ENCODE measurements around the gene WDR45.

The WDR45 gene

DNA sequence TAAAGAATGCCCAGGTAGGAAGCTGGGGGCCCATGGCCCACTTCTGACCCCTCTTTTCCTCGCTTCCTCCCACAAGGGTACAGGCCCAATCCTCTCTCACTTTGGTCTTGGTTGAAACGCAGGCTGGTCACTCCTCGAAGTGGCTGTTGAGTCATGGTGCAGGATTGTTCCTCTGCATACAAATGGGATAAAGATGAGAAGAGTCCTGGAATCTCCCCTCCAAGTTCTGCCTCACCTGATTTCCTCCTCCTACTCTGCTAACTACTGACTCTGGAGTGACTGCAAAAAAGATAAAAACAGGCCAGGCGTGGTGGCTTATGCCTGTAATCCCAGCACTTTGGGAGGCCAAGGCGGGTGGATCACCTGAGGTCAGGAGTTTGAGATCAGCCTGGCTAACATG, 1.7 kb downstream of the WDR45 start:
- no peak for DNase-seq (ENCODE audit: low read depth in 2 of 2)
- TF ChIP-seq, protein P1, sequence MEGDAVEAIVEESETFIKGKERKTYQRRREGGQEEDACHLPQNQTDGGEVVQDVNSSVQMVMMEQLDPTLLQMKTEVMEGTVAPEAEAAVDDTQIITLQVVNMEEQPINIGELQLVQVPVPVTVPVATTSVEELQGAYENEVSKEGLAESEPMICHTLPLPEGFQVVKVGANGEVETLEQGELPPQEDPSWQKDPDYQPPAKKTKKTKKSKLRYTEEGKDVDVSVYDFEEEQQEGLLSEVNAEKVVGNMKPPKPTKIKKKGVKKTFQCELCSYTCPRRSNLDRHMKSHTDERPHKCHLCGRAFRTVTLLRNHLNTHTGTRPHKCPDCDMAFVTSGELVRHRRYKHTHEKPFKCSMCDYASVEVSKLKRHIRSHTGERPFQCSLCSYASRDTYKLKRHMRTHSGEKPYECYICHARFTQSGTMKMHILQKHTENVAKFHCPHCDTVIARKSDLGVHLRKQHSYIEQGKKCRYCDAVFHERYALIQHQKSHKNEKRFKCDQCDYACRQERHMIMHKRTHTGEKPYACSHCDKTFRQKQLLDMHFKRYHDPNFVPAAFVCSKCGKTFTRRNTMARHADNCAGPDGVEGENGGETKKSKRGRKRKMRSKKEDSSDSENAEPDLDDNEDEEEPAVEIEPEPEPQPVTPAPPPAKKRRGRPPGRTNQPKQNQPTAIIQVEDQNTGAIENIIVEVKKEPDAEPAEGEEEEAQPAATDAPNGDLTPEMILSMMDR (IDR thresholded peaks at IDR 0.05; ENCODE audit: low read depth, low read length) = no peak
- no peak overlapping the region for H3K4me3 ChIP-seq (replicated peaks in 1 of 2; ENCODE audit: low read depth in 2 of 2, low read length in 2 of 2)

DNA sequence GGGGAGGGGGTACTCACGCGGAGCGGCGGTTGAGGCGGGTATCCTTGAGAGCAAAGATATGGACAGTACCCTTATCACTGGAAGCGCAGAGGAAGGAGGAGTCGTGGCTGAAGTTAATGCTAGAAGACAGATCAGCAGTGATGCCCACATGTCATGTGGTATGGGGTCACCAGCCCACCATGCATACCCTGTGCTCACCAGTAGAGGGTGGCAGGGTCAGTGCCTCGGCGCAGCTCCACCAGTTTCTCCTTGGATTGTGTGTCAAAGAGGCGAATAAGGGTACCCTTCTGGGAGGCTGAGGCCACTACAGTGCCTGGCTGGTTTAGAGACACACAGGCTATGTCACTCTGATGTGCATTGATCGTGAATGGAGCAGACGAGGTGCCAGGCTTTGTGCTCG, 4.3 kb downstream of the WDR45 start:
- DNase-seq (ENCODE audit: low read depth in 2 of 2) = no peak
- H3K4me3 ChIP-seq (replicated peaks in 1 of 2; ENCODE audit: low read depth in 2 of 2, low read length in 2 of 2) = no peak overlapping the region
- TF ChIP-seq, protein P1 (IDR thresholded peaks at IDR 0.05; ENCODE audit: low read depth, low read length) = no peak

DNA sequence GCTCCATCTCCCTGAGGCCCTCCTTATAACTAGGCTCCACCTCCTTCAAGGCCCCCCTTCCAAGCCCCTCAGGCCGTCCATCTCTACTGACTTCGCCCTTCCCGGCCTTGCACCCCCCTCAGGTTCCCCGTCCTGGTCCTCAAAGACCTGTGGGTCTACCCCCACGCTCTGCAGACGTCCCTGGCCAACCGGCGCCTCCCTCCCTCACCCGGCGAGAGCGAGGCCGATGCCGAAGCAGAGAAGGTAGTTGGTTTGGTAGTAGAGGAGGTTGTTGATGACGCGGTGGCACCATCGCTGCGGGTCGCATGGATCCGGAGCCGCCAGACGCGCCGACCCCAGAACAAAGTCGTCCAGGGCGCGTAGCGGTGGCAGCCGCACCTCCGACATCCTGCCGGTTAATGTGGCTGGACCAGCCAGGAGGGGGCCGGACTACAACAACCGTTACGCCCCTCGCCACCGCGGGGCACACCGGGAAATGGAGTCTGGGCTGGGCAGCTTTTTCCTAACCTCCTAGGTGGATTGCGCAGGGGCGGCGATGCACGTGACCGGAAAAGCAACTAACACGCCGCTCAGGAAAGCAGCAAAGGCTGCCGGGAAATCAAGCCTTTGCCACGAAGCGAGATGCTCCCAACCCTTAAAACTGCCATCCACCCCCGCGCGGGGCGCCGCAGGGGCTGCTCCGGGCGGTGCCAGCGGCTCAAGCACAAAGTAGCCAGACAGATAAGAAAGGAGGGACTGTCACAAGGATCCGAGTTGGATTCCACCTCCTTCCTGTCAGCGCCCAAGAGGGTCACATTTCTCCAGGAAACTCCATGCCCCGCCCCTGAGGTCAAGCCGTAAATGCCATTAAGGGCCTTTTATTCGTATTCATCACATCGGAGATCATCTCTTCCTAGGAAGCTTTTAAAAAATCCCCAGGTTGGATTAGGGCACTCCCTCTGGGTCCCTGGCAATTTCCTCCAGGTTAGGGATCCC, 5.8 kb downstream of the WDR45 start, which contains the start of gene PRAF2:
Gene PRAF2, minus strand, starts transcription at position 402 of the 975 bp plus-strand sequence. Its CDS starts 15 bp downstream, at position 387.
- TF ChIP-seq, protein P1 (IDR thresholded peaks at IDR 0.05; ENCODE audit: low read depth, low read length) = no peak
- peak; percentile 91 to 93 for DNase-seq (ENCODE audit: low read depth in 2 of 2)
- H3K4me3 ChIP-seq (replicated peaks in 1 of 2; ENCODE audit: low read depth in 2 of 2, low read length in 2 of 2) = peak within 1 kb of the TSS; percentile 73

DNA sequence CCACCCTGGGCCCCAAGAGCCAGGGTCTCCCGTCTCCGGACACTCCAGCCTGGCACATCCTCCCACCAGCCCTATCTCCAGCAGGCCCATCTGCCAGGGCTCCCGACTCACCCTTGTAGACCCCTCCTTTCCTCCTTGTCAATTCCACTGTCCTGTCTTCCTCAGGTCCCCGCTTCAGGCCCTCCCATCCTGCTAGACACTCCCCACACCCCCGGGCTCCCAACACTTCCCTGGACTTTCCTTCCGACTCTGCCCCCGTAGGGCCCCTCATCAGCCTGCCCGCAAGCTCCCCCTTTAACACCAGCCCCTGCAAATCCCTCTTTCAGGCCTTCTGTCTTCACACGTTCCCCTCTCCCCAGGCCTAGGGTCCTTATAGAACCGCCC, 7.0 kb downstream of the WDR45 start:
- peak overlapping the region; percentile 73 for H3K4me3 ChIP-seq (replicated peaks in 1 of 2; ENCODE audit: low read depth in 2 of 2, low read length in 2 of 2)
- TF ChIP-seq, protein P1 (IDR thresholded peaks at IDR 0.05; ENCODE audit: low read depth, low read length) = no peak
- no peak for DNase-seq (ENCODE audit: low read depth in 2 of 2)

DNA sequence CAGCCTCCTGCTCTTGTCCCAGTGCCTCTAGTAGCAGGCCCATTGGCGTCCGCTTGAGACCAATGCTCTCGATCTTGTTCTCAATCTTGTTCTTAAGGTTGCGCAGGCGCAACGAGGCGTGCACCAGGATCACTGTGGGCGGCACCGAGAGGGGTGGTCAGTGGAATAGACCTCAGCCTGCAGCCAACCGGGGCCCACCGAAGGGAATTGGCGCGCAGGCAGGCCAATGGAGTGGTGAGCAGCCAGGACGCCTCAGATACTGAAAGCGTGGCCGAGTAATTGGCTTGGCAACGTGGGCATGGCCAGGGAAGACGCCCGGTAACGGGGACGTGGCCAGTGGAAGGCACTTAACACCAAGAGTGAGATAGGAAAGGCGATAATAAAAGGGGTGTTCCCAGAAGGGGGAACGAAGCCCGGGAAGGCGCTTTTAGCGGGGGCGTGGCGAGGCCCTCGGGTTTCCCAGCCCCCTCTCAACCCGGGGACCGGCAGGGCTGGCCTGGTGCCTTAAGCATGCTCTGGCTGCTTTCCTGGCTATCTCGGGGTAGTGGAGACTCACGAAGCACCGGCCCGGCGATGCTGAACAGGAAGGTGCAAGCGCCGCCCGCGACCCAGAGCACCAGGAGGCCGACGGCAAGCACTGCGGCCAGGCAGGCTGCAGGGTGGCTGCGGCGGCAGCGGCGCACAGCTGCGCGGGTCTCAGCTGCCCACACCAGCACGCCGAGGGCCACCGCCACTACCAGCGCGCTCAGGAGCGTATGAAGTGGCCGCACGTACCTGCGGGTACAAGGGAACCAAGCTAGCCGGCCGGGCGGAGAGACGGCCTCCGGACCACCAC, 7.6 kb downstream of the WDR45 start:
- TF ChIP-seq, protein P1 (IDR thresholded peaks at IDR 0.05; ENCODE audit: low read depth, low read length) = no peak
- DNase-seq (ENCODE audit: low read depth in 2 of 2) = peak; percentile 69 to 90
- H3K4me3 ChIP-seq (replicated peaks in 1 of 2; ENCODE audit: low read depth in 2 of 2, low read length in 2 of 2) = peak overlapping the region; percentile 73

DNA sequence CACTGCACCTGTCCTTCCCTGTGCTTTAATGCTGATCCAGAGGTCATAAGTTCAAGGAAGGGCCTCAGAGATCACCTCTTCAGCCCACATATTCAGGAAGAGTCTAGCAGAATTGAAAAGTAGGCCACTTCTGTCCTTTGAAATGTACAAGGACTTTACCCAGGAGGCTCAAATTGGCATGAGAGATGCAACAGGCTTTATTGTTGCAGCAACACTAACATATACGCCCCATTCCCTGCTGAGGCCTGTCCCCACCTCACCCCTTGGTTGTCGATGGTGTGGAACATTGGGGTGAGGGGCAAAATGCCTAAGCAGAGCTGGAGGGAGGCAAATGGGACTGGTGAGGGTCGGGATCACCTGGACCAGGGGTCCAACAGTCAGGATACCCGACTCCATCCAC, 8.7 kb downstream of the WDR45 start:
- TF ChIP-seq, protein P1 (IDR thresholded peaks at IDR 0.05; ENCODE audit: low read depth, low read length) = no peak
- no peak overlapping the region for H3K4me3 ChIP-seq (replicated peaks in 1 of 2; ENCODE audit: low read depth in 2 of 2, low read length in 2 of 2)
- DNase-seq (ENCODE audit: low read depth in 2 of 2) = no peak
